GM18505 (cell line): ENCODE data around the gene AIF1.
A peak's percentile ranks its signal among the peaks of the same experiment; 100 is the strongest.

ENCODE experiments used
- ATAC-seq: cut with Tn5 transposase; IDR thresholded peaks from one replicate; pipeline ENCODE4 v1.9.1; 2021; ENCODE audit not compliant: unreplicated experiment
- POLR2A ChIP-seq: IDR thresholded peaks from 4 replicates; pipeline ENCODE4 v1.6.1; 2011; ENCODE audit warnings: borderline replicate concordance; ENCODE audit not compliant: insufficient read depth, insufficient read length; ENCODE audit errors: extremely low read depth

AIF1 gene

DNA sequence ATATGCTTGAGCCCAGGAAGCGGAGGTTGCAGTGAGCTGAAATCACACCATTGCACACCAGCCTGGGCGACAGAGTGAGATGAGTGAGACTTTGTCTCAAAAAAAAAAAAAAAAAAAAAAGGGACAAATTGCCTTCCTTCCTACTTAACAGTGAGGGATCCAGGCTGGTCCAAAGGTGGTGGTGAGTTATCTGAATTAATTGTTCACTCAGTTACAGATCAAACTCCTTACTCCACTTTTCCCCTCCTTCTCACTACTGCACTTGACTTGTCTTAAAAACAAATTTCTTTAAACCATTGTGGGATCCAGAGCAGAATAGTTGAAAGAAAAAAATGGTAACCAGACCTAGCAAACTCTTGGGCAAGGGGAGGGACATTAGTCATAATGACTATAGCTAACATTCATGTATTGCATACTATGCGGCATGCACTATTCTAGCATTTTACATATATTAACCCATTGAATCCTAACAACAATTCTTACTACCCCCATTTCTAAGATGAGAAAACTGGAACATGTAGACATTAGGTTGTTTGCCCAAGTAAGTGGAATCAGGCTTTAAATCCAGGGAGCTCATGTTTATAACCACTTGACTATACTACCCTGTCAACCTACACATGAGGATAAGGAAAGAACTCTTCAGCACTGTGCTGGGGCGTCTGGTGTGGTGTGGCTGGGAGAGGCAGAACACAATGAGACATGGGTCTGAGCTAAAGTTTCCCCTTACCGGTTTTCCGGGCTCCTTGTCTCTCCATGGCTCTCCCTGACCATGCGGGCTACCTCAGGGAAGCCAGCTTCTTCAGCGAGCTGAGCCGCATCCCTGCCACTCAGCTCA lies 48.3 kb downstream of the AIF1 start:
- no peak for TF ChIP-seq POLR2A
- ATAC-seq = no peak

DNA sequence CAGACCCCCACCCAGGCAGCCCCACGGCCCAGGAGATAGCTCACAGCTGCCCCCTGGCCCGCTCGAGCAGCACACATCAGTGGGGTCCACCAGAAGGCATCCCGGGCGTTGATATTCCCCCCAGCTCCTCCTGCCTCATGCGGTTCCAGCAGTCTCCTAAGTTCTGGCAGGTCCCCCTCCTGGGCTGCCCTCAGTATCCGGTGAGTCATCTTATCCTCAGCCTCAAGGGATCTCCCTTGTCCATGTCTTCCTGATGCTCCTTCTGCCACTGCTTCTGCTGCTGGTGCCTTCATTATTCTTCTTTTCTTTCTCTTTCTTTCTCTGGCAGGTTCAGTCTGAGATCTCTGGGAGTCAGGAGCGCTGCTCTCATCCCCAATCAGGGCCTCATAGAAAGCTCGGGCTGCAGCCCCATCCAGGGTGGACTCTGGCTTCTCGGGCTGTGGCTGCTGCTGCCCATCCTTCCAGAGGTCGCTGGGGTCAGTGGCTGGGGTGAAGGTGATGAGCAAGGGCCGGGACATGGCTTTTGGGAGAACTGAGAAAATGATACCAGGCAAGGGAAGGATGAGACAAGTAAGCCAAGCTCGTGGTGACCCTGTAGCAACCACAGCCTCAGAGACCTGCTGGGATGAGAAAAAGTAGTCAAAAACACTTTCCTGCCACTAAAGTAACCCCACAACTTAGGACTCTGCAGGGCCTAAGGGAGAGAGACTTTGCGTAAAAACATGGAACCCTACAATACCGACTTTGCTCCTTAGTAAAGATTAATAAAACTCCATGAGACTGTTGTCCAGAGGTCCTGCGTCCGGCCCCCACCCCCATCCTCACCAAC lies 49.1 kb downstream of the AIF1 start:
- no peak for ATAC-seq
- no peak for TF ChIP-seq POLR2A

DNA sequence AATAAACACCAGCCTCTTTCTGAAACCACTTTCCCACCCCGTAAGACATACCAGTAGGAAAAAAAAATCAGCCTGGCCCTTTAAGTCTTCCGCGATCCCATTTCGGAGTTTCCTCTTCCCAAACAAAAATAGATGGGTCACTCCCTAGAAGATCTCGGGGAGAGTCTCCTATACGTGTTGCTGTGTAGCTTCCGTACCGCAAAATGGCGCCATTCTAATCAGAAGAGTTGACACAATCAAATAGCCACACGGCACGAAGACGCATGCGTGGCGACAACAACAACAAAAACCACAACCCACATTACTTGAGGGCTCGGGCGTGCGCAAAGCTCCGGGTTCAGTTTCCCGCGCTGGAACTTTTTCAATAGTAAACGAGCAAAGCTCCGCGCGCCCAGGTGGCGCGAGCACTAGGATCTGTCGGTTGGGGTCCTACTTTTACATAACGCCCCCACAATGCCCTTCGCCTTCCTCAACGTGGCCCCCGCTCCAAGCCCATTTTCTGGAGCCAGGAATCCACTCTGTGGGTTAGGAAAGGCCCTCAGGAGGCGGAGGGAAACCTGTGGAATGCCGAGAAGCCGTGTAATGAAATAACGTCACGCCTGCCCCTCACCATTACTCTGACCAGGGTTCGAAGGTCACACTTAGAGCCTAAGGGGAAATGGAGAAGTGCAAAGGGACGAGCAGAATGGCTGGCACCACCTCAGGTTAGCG lies 49.9 kb downstream of the AIF1 start, which contains the start of gene GPANK1:
GPANK1 (minus strand) TSS at position 208 of the 711 bp plus-strand sequence. CDS start 519 bp downstream, outside the sequence.
- no peak for TF ChIP-seq POLR2A
- ATAC-seq = no peak

DNA sequence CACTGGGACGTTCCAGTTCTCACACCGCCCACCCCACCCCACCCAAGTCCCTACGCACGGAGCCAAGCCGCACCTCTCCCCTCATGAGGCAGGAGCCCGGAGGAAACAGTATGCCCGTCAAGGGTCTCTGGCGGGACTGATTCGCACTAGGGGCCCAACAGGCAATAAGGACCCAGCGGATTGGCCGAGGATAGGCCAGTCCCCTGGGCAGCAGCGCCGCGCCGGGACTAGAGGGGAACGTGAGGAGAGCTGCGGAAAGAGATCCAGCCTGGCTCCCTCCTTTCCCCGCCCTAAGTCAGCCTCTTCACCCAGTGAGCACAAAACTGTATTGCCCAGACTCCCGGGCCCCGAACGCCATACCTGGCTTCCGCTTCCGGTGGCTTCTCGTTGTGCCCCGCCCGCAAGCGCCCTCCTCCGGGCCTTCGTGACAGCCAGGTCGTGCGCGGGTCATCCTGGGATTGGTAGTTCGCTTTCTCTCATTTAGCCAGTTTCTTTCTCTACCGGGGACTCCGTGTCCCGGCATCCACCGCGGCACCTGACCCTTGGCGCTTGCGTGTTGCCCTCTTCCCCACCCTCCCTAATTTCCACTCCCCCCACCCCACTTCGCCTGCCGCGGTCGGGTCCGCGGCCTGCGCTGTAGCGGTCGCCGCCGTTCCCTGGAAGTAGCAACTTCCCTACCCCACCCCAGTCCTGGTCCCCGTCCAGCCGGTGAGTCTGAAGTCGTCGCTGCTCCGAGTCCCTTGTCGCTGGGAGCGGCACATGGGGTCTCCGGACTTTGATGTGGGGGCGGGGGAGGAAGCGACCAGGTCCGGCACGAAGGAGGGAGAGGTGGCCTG lies 50.7 kb downstream of the AIF1 start, which contains the start of gene CSNK2B:
CSNK2B (plus strand) TSS at position 580 of the 836 bp plus-strand sequence. CDS start 752 bp downstream, outside the sequence.
- peak; percentile 70 for ATAC-seq

DNA sequence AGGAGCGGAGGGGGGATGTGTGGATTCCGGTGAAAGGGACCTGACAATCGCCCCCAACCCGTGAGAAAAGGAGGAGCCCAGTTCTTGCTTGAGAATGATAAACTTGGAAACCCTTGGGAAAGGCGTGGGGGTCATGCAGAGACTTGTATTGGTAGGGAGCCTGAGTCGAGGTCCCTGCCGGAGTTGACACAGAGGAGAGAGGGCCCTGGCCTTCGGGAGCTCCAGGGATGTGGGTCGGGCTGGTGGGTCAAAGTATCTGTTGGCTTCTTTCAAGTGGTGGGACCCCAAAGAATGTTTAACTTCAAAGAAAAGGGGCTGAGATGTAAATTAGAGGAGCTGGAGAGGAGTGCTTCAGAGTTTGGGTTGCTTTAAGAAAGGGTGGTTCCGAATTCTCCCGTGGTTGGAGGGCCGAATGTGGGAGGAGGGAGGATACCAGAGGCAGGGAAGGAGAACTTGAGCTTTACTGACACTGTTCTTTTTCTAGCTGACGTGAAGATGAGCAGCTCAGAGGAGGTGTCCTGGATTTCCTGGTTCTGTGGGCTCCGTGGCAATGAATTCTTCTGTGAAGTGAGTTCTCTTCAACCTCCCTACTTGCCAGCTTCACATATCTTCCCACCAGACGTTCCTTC lies 51.4 kb downstream of the AIF1 start:
- no peak for TF ChIP-seq POLR2A
- ATAC-seq = no peak

More for the DNA sequence above, 50.7 kb downstream of the AIF1 start, which contains the start of gene CSNK2B:
- peak; percentile 90 for TF ChIP-seq POLR2A
